ENCODE measurements around the gene BMP6. TPM values are rescaled to one million over a fixed set of nuclear protein-coding genes. Genes with fewer than 3 reads are reported as not detected.
"Not testable (repeated sequence)": the region's sequence is repeated elsewhere in the genome, so short reads cannot be mapped to it uniquely, and the experiment has no call there.

Gene BMP6
- total and polyA plus RNA-seq, 9 donors, result 3.4 to 28.1 (median 8.3) TPM

GRCh38 chr6:7887278-7887991 lies 161.5 kb downstream of the BMP6 start:
- Histone ChIP-seq H3K4me3 (no peak overlapping the region), H3K36me3 (peaks cover 2% of the 10 kb centered on the region), H3K27ac (no peak overlapping the region), H3K9me3 (no peaks in the 10 kb centered on the region), H3K4me1 (ENCODE audit: insufficient read depth) (no peaks in the 10 kb centered on the region), H3K27me3 (no peaks in the 10 kb centered on the region)
- no peak for TF ChIP-seq POLR2A (IDR thresholded peaks at IDR 0.05)
- TF ChIP-seq EP300 (IDR thresholded peaks at IDR 0.05), result no peak
- TF ChIP-seq CTCF (IDR thresholded peaks at IDR 0.05), result no peak
- 93 to 95% (median 94%) methylated on average over 20 to 21 of the region's 21 CpGs for WGBS, 3 donors
- intact Hi-C loops (cut with DNase I), result no loop called here
- no peak for DNase-seq

GRCh38 chr6:7888587-7889357 lies 162.9 kb downstream of the BMP6 start:
- TF ChIP-seq CTCF (IDR thresholded peaks at IDR 0.05) (no peak), POLR2A (IDR thresholded peaks at IDR 0.05) (no peak), EP300 (IDR thresholded peaks at IDR 0.05) (no peak)
- DNase-seq, result no peak
- H3K27ac ChIP-seq, result no peak overlapping the region
- no peaks in the 10 kb centered on the region for H3K27me3 ChIP-seq
- H3K4me3 ChIP-seq, result no peak overlapping the region
- H3K9me3 ChIP-seq, result no peaks in the 10 kb centered on the region
- intact Hi-C loops (cut with DNase I), result no loop called here
- H3K36me3 ChIP-seq, result peaks cover 2% of the 10 kb centered on the region
- H3K4me1 ChIP-seq (ENCODE audit: insufficient read depth), result no peaks in the 10 kb centered on the region
- 85 to 89% (median 85%) methylated on average over 25 of the region's 25 CpGs for WGBS, 3 donors

GRCh38 chr6:7891078-7891872 lies 165.4 kb downstream of the BMP6 start:
- Histone ChIP-seq H3K27me3 (no peaks in the 10 kb centered on the region), H3K27ac (no peak overlapping the region), H3K36me3 (no peaks in the 10 kb centered on the region), H3K4me1 (ENCODE audit: insufficient read depth) (no peaks in the 10 kb centered on the region), H3K4me3 (no peak overlapping the region), H3K9me3 (no peaks in the 10 kb centered on the region)
- TF ChIP-seq EP300 (IDR thresholded peaks at IDR 0.05) (no peak), CTCF (IDR thresholded peaks at IDR 0.05) (no peak), POLR2A (IDR thresholded peaks at IDR 0.05) (no peak)
- 67 to 77% (median 74%) methylated on average over 15 of the region's 15 CpGs for WGBS, 3 donors
- no peak for DNase-seq
- intact Hi-C loops (cut with DNase I), result no loop called here

GRCh38 chr6:7892367-7892766 lies 166.5 kb downstream of the BMP6 start:
- H3K4me1 ChIP-seq (ENCODE audit: insufficient read depth); H3K27ac ChIP-seq; intact Hi-C loops (cut with DNase I); H3K4me3 ChIP-seq; H3K9me3 ChIP-seq; DNase-seq; H3K27me3 ChIP-seq; H3K36me3 ChIP-seq: not testable (repeated sequence)
- 92 to 94% (median 92%) methylated on average over 4 of the region's 4 CpGs for WGBS, 3 donors

All from ovary (tissue), 9 donors.